Ramos (cell line): ENCODE results near the gene CD300LD.

Experiments used
- in situ Hi-C: fragments of 300-500 bp; cut with MboI; formaldehyde crosslinking; loops from one replicate; pipeline ENCODE4 v1.14.3; 2022; ENCODE audit warnings: low sequenced_read_pairs; ENCODE audit not compliant: unreplicated experiment

CD300LD gene

DNA sequence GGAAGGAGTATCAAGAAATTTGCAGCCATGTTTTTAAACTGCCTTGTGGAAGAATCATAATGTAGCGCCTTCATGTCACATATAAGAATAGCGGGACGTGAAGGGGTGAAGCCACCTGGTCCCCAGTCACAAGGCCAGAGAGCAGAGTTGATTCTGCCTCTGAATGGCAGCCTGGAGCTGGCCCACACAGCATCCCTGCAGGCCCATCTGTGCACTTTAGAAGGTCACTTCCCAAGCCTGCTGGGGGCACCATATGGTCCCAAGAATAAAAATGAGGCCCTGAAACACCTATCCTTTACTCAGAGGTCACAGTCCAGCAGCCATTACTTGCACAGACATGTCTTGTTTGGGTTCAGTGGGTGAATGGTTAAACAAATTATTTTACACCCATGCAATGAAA, 16.4 kb upstream of the CD300LD start:
- in situ Hi-C loops: no loop called here

DNA sequence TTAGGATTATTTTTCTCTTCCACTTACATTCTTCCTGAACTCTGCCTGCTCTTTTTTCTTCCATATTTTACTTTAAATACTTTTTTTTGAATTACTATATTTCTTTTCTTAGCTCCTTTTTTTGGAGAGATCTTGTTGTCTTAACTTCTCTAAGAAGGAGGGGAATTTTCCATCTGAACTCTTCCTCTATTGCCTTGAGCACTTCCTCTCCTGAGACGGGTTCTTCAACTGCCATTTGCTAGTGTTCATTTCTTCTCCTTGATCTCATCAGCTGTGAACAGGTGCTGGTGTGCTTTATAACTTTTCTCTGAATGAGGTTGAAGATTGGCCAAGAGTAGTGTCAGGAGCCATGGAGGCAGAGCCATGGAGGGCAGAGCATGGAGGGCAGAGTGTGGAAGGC, 15.1 kb upstream of the CD300LD start:
- in situ Hi-C loops: no loop called here

DNA sequence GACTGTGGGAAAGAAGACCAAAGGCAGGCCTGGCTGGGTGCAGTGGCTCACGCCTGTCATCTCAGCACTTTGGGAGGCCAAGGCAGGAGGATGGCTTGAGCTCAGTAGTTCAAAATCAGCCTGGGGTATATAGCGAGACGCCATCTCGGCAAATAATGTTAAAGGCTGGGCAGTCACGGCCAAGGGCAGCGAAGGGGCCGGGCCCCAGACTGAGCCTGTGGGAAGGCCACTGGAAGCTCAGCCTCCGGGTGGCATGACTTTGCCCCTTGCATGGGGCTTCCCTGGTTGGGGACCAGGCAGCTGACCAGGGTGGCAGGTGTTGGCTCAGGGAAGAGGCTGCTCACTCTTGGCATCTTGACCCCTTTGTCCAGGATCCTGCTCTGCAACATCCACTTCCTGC, 14.0 kb upstream of the CD300LD start:
- in situ Hi-C loops: no loop called here

DNA sequence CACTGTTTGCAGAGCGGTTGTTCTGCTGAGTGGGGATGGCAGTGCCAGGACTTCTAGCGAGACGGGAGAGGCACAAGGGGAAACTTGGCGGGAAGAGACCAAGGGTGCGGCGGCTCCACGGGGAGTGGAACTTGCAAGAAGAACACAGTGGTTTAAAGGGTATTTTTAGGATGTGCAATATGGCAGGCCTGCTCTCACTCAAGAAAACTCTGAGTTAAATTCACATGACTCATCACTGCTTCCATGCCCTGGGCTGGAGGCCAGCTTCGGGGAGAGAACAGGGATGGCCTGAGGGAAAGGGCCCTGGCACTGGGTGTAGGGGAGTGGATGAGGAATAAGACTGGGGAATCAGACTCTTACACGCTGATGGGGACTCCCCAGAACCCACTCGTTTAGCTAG, 13.3 kb upstream of the CD300LD start:
- in situ Hi-C loops: no loop called here

DNA sequence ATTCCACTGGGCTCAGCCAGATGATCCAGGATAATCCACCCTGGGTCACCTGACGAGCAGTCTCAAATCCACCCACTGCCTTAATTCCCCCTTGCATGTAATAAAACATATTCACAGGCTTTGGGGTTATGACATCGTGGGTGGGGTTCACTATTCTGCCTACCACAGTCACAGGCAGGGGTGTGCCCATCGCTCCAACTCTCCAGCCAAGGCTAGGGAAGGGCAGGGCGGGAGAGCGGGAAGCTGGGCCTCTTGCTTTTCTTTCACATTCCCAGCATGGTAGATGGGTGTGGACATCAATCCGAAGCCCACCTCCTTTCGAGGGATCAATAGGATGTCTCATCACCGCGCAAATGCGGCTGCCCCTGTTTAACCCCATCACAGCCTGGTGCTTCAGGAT, 12.7 kb upstream of the CD300LD start:
- in situ Hi-C loops: no loop called here

DNA sequence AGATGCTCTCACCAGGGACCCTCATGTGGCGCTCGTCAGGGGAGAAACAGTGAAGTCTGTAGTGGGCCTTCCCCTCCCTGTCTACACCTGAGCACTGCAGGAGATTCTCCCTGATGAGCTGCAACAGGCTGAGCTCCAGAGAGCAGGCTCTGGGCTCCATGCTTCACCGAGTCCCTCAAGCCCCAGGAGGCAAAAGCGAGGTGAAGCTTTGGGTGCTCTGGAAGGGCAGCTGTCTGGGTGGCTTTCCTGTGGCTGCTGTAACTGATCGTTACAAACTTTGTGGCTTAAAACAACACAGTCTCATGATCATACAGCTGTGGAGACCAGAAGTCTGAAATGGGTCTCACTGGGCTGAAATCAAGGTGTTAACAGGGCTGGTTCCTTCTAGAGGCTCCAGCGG, 12.1 kb upstream of the CD300LD start:
- in situ Hi-C loops: no loop called here

DNA sequence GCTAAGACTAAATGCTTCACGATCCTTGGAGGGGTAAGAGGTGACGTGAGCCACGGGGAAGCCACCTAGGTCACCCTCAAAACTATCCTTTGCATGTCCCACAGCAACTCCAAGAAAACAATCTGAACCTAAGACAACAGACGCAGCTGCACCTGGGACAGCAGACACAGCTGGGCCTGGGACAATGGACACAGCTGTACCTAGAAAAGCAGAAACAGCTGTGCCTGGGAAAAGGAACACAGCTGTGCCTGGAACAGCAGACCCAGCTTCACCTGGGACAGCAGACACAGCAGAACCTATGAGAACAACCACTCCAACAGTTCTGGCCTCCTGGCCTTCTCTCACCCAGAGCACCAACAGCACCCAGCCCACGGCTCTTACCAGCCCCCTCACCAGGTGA, 11.7 kb upstream of the CD300LD start:
- in situ Hi-C loops: no loop called here

DNA sequence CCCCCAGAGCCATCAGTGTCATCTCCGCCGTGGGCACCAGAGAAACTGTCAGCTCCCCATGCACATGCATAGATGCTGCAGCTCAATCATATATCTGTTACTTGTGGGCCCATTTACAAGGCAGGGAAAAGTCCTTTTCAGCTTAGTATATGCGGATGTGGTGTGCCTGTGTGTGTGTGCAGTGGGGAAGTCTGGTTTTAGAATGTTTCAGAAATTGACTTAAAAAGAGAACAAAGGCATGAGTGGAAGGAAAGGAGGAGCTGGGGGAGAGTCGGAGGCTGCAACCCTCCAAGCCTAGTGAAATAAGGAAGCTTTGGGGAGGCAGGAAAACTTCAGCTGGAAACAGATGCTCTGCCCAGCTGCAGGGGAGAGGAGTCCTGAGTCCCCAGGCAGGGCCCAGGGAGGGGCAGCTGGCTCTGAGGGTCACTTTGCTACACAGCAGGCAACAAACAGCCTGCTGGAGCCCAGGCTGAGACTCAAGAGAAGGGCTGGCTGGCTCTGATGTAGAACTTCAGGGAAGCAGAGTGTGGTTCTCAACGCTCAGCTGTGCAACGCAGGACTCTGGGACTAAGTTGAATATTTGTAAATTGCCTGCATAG, 11.1 kb upstream of the CD300LD start:
- in situ Hi-C loops: no loop called here

DNA sequence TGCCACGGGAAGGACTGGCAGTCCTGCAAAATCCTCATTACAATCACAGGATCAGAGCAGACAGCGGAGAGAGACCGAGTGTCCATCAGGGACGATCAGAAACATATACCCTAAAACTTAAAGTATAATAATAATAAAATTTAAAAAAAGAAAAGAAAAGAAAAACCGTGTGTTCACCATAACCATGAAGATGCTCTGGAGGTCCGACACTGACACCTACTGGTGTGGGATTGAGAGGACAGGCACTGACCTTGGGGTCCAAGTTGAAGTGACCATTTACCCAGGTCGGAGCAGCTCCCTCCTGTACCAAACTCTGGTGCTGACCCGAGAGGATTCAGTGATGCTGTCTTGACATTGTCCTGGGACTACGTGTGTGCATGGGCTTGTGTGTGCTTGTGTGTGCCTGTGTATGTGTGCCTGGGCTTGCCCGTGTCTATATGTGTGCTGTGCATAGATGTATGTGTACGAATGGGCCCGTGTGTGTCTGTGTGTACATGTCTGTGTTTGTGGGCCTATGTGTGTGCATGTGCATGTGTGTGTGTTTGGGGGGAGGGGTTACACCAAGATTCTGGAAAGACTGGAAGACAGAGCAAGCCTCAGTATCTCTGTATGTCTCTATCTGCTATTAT, 10.0 kb upstream of the CD300LD start:
- in situ Hi-C loops: no loop called here

DNA sequence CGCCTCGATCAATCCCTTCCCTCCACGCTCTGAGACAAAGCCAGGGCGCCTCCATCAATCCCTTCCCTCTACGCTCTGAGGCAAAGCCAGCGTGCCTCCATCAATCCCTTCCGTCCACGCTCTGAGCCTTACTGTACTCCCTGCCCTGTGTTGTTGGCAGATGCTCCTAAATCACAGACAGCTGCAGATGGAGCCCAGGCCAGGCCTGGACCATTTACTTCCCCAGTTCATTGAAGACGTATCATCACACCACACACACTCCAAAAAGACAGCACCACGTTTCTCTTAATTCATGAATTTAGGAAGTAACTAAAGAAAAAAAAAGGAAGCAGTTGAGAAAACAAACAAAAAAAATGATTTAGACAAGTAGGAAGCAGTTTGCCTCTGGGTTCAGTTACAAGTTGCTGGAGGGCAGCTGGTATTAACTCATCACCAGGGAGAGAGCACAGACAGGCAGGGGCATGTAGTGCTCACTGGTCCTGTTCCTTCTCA, 7.4 kb upstream of the CD300LD start:
- in situ Hi-C loops: no loop called here

DNA sequence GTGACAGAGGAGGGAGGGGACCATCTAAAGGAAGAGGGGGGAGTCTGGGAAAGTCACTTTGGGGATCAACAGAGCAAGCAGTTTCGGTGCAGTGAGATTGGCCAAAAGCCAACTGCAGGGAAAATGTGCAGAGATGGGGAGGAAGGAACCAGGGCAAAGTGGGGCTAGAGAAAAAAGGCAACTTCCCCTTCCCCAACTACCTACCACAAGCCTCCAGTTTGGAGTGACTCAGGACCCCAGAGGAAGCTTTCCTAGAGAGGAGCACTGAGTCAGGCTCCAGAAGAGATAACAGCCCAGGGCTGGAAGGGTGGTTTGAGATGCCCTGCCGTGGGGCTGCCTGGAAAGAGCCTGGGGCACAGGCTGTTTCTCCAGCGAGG, 6.9 kb upstream of the CD300LD start:
- in situ Hi-C loops: no loop called here

DNA sequence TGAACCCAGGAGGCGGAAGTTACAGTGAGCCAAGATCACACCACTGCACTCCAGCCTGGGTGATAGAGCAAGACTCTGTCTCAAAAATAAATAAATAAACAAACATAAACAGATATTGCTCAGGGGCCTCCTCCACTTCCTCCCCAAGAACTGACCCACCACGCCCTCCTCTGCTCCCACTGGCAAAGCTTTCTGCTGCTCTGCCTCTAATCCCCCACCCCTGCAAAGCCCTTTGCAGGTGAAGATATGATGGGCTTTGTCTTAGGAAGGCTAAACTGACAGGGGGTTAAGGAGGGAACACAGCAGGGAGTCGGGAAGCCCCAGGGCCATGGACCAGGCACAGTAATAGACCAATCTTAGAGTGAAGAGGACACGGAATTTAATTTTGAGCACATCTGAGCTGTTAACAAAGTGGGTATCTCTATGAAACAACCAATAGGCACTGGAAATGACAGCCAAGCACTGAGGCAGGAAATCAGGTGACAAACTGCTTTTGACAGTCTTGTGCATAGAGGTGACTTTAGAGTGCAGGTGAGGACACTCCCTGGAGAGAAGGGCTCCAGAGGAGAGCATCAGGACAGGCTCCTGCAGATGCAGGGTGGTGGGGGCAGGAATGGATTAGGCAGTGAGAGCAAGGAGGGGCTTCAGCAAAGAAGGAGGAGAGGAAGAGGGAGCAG, 6.4 kb upstream of the CD300LD start:
- in situ Hi-C loops: no loop called here

DNA sequence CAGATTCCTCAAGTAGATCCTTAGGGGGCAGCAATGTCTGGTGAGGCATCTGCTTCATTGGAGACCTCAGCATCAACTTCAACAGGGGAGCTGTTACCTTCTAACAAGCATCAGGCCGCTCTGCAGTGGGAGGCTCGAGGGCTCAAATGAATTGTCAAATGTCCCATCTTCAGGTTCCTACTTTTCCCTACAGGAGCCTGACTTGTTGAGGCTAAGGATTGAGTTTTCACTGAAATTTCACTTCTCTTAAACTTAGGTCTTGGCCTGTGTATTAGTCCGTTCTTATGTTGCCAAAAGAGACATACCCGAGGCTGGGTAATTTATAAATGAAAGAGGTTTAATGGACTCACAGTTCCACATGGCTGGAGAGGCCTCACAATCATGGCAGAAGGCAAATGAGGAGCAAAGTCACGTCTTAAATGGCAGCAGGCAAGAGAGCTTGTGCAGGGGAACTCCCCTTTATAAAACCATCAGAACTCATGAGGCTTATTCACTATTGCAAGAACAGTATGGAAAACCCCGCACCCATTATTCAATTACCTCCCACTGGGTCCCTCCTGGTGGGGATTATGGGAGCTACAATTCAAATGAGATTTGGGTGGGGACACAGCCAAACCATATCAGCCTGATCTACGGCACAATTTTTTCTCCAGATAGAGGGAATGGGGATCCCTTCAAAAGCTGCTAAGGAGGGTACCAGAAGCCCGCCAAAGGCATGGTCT, 5.1 kb upstream of the CD300LD start:
- in situ Hi-C loops: no loop called here

DNA sequence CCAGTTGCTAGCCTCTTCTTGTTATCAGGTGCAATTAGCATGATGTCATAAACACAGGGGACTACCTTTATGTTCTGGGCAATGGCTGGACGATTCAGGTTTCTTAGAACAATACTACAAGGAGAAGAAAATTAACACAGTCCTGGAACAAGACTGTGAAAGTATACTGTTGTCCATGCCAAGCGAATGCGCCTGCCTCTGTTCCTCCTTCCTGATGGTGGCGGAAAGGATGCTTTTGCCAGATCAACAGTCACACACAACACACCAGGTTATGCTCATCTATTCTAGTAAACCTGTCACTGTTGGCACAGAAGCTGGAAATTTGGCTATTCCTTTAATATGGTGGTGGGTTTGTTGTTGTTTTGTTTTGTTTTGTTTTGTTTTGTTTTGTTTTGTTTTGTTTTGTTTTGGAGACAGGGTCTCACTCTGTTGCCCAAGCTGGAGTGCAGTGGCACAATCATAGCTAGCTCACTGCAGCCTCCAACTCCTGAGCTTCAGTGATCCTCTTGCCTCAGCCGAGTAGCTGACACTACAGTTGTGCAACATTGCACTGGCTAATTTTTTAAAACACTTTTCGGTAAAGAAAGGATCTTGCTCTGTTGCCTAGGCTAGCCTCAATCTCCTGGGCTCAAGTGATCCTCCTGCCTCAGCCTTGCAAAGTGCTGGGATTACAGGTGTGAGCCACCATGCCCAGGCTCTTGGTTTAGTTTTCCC, 3.1 kb upstream of the CD300LD start:
- in situ Hi-C loops: no loop called here

DNA sequence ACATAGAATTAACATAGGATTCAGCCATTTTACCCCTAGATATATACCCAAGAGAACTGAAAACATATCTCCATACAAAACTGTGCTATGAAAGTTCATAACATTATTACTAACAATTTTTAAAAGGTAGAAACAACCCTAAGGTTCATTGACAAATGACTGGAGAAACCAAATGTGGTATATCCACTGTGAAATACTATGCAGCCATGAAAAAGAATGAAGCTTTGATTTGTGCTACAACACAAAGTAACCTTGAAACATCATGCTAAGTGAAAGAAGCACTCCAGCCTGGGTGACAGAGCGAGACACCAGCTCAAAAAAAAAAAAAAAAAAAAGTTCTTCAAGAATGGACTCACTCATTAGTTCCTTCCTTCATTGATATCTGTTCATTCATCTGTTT, 580 bp downstream of the CD300LD start:
- in situ Hi-C loops: no loop called here

DNA sequence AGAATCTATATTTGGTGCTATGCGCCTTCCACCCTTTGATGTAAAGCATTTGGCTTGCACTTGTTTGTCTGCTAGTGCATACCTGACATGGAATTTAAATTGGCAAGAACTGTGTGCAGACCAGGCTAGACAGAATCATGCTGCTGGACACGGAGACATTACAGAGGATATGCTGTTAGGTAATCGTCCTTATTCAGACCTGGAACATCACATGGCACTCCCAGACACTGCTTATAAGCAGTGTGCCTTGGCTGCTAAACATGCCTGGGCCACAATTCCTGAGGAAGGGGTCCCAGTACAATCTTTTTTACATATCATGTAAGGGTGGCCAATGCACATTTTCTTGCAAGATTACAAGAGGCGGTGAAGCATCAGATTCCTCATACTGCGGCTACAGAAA, 6.4 kb downstream of the CD300LD start:
- in situ Hi-C loops: no loop called here

DNA sequence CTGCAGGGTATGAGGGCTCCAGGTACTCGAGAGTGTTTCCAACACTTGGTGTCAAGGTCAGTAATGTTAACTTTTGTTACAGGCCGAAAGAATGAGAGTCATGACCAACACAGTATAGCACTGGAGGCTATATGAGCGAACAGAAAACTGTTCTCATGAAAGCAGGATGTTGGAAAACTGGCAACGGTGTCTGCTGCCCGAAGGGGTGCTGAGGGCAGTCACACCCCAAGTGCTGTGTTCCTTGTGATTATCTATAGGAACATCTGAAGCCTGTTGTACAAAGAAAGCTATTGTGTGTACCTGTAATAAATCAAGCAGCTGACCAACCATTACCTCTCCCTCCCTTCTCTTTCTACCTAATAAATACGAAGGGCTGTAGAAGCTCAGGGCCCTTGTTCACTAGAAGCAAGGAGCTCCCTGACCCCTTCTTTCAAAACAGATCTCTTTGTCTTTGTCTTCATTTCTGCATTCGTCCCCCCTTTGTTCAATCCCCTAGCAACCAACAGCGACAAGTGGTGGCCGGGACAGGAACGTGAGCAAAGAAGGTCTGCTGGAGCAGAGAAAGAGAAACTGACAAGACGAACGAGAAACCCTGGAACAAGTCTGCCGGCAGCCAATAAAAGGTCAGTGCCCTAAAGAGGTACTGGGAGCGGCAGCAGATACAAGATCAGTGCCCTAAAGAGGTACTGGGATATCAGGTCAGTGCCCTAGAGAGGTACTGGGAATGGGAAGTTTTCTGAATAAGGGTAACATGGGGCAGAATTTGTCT, 7.6 kb downstream of the CD300LD start:
- in situ Hi-C loops: no loop called here

DNA sequence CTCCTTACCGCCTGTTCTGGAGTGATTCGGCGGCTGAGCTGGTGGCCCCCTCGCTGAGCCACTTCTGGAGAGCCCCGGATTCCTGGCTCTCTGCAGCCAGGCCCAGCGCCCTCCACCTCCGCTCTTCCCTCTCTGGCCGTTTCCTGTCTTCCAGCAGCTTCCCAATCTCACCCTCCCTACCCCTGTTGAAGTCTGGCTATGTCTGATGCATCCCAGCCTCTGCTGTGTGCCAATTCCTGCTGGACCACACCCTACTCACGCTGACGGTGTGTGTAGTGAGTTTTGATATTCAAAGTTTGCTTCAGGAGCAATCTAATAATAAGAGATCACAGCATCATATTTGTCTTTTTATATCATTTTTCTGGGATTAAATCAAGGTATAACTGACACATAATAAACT, 9.4 kb downstream of the CD300LD start:
- in situ Hi-C loops: no loop called here

DNA sequence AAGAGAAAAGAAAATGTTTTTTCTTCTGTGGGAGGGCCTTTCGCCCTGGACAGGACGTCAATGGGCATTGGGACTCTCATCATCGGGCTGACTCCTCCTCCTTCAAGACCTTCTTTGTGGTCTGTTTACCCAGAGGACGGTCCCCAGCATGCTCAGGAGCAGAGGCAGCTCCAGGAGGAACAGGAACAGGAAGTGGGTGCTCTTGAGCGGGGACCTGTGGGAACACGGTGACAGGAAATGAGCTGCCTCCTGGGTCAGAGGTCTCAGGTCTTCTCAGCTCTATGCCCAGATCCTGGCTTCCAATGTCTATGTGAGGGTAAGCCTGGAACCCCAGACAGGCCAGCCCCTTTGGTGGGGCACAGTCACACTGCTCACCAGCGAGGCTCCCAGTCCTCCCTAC, 12.2 kb downstream of the CD300LD start:
- in situ Hi-C loops: no loop called here

DNA sequence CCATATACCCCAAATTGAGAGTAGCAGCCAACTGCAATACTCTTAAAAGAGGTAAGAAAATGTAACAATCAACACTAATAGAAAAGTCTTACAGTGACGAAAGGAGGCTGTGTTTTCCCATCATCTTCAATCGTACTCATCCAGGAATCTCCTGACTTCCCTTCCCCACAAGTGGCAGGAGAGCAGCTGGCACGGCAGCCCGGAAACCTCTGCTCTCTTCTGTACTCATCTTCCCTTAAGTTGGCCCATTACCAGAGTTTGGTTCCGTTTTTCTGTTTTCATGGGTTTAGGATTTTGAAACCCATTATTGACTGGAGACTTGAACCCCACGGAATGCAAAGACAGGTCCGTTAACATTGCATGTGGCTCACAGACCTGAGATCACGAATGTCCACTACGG, 13.1 kb downstream of the CD300LD start:
- in situ Hi-C loops: no loop called here
